Panc1 (cell line): ENCODE measurements around the gene CD46. TPM values are rescaled to one million over a fixed set of nuclear protein-coding genes. Genes with fewer than 3 reads are reported as not detected.

ENCODE experiments used
- ATAC-seq: fragments of 200-7000 bp; cut with Tn5 transposase; 2 replicates; pipeline ENCODE4 v1.9.1; 2020; ENCODE audit warnings: mild to moderate bottlenecking, moderate library complexity
- BruUV-seq: library from RNA; stranded (reverse); fragments of 400-500 nt; replicated peaks from 2 replicates; lab custom pipeline; 2021; lab: Mats Ljungman, UMichigan
- CTCF ChIA-PET: fragments of 300-600 bp; sonication (Branson Sonifier 250); formaldehyde crosslinking; loops from one replicate; lab custom pipeline; 2022; ENCODE audit warnings: antibody characterized with exemption; lab: Charles Lee
- POLR2A ChIA-PET: fragments of 300-600 bp; sonication (Branson Sonifier 250); formaldehyde crosslinking; loops from one replicate; lab custom pipeline; 2022; ENCODE audit warnings: antibody characterized with exemption; lab: Charles Lee
- DNase-seq: peaks from one replicate; pipeline ENCODE4 v3.0.0-alpha.2; 2010; ENCODE audit warnings: low read depth, low spot score
- H3K27ac ChIP-seq: 2 replicates; pipeline ENCODE4 v1.5.1; 2011; ENCODE audit warnings: mild to moderate bottlenecking, low read length, inconsistent platforms
- H3K27me3 ChIP-seq: fragments of 200-500 bp; sonication (Bioruptor generic); 2 replicates; pipeline ENCODE4 v1.6.0; 2014; ENCODE audit warnings: low read length, inconsistent platforms; ENCODE audit not compliant: control insufficient read depth, insufficient read depth
- H3K36me3 ChIP-seq: fragments of 200-500 bp; sonication (Bioruptor generic); 2 replicates; pipeline ENCODE4 v1.5.1; 2014; ENCODE audit warnings: inconsistent platforms, mild to moderate bottlenecking, low read length, moderate library complexity; ENCODE audit not compliant: control insufficient read depth, insufficient read depth
- H3K4me1 ChIP-seq: 2 replicates; pipeline ENCODE4 v1.5.1; 2011; ENCODE audit warnings: inconsistent platforms, mild to moderate bottlenecking, low read length, moderate library complexity; ENCODE audit not compliant: control insufficient read depth, insufficient read depth
- H3K4me3 ChIP-seq, 2 experiments: 2 replicates each; pipeline ENCODE4 v1.5.1; 2011 to 2012; ENCODE audit warnings: low read depth in 2 of 2, low read length in 2 of 2, mild to moderate bottlenecking in 2 of 2, inconsistent platforms in 1 of 2, moderate library complexity in 1 of 2
- H3K9me3 ChIP-seq: fragments of 200-500 bp; sonication (Bioruptor generic); 2 replicates; pipeline ENCODE4 v1.5.1; 2014; ENCODE audit warnings: low read depth, mild to moderate bottlenecking, inconsistent platforms, low read length, moderate library complexity; ENCODE audit not compliant: control insufficient read depth, insufficient read depth
- CTCF ChIP-seq: fragments of 450-650 bp; IDR thresholded peaks from 2 replicates; pipeline ENCODE4 v1.5.1; 2017; ENCODE audit warnings: mild to moderate bottlenecking
- POLR2AphosphoS5 ChIP-seq: IDR thresholded peaks from 2 replicates; pipeline ENCODE4 v1.6.1; 2012; ENCODE audit warnings: mild to moderate bottlenecking, low read depth, low read length, moderate library complexity
- REST ChIP-seq, 2 experiments: IDR thresholded peaks; 2 replicates each; pipeline ENCODE4 v1.6.1; 2011 to 2012; ENCODE audit warnings: low read depth in 2 of 2, control low read depth in 1 of 2, low read length in 1 of 2, mild to moderate bottlenecking in 1 of 2, moderate library complexity in 1 of 2; ENCODE audit not compliant: insufficient read depth in 1 of 2
- SIN3A ChIP-seq: IDR thresholded peaks from 2 replicates; pipeline ENCODE4 v1.6.1; 2012; ENCODE audit warnings: low read depth, mild to moderate bottlenecking, low read length, moderate library complexity, borderline replicate concordance; ENCODE audit not compliant: insufficient read depth
- TCF7L2 ChIP-seq: IDR thresholded peaks from 2 replicates; pipeline ENCODE4 v1.6.1; 2011; ENCODE audit warnings: mild to moderate bottlenecking, low read depth, low read length, inconsistent platforms
- in situ Hi-C: cut with HindIII; loops from 2 replicates; pipeline ENCODE4 v1.10.0; 2016; ENCODE audit warnings: low sequenced_read_pairs, low pct_unique_long_range_greater_than_20kb
- intact Hi-C: fragments of 100-400 bp; cut with micrococcal nuclease; formaldehyde crosslinking; loops from one replicate; pipeline ENCODE4 v1.10.0; 2022; ENCODE audit not compliant: unreplicated experiment
- total RNA-seq: library from RNA; stranded (reverse); gene quantifications from one replicate; pipeline ENCODE4 v1.2.1, GENCODE V29; 2021; ENCODE audit not compliant: unreplicated experiment

The CD46 gene
- total RNA-seq, 1 experiment from 2014 or later, result 128 TPM

- in situ Hi-C loops (no loop called here), intact Hi-C loops (no loop called here)
- no peaks in the 10 kb centered on the region for H3K27me3 ChIP-seq
- POLR2A ChIA-PET, result no interaction called here
- CTCF ChIA-PET, result interaction anchor here (0.6 kb wide), 1 partner anchor 10 kb away, joined by 3 read pairs; no protein-coding TSS in a partner anchor
- no peak overlapping the region for H3K27ac ChIP-seq
- no peak for DNase-seq
- TF ChIP-seq SIN3A (no peak), POLR2AphosphoS5 (no peak), REST (IDR thresholded peaks at IDR 0.05; ENCODE audit: insufficient read depth in 1 of 2, low read depth in 2 of 2, low read length in 1 of 2) (no peak), TCF7L2 (no peak)
- no peaks in the 10 kb centered on the region for H3K9me3 ChIP-seq
- ATAC-seq, result no peak
- H3K4me1 ChIP-seq, result no peaks in the 10 kb centered on the region
- no TSS peak for BruUV-seq
- H3K36me3 ChIP-seq, result no peaks in the 10 kb centered on the region
- H3K4me3 ChIP-seq, result no peak overlapping the region
Measured at GRCh38 chr1:207807326-207807689, 55.5 kb downstream of the CD46 start.

- in situ Hi-C loops (no loop called here), intact Hi-C loops (no loop called here)
- POLR2A ChIA-PET, result no interaction called here
- Histone ChIP-seq H3K4me1 (no peaks in the 10 kb centered on the region), H3K27me3 (no peaks in the 10 kb centered on the region), H3K4me3 (no peak overlapping the region), H3K9me3 (no peaks in the 10 kb centered on the region), H3K36me3 (no peaks in the 10 kb centered on the region), H3K27ac (no peak overlapping the region)
- CTCF ChIA-PET, result no interaction called here
- ATAC-seq (no peak), DNase-seq (no peak)
- TF ChIP-seq POLR2AphosphoS5, result no peak
- no TSS peak for BruUV-seq
Measured at GRCh38 chr1:207807690-207808321, 56.0 kb downstream of the CD46 start.

- BruUV-seq, result no TSS peak
- H3K27ac ChIP-seq, result no peak overlapping the region
- no peaks in the 10 kb centered on the region for H3K4me1 ChIP-seq
- no peak for ATAC-seq
- DNase-seq, result no peak
- H3K9me3 ChIP-seq, result no peaks in the 10 kb centered on the region
- intact Hi-C loops (no loop called here), in situ Hi-C loops (no loop called here)
- no peaks in the 10 kb centered on the region for H3K36me3 ChIP-seq
- TF ChIP-seq POLR2AphosphoS5 (no peak), SIN3A (no peak), TCF7L2 (no peak), CTCF (no peak), REST (IDR thresholded peaks at IDR 0.05; ENCODE audit: insufficient read depth in 1 of 2, low read depth in 2 of 2, low read length in 1 of 2) (no peak)
- ChIA-PET POLR2A (no interaction called here), CTCF (no interaction called here)
- no peak overlapping the region for H3K4me3 ChIP-seq
- H3K27me3 ChIP-seq, result no peaks in the 10 kb centered on the region
Measured at GRCh38 chr1:207808322-207808705, 56.5 kb downstream of the CD46 start.
